K562 (cell line): Measurements from ENCODE around the gene BRME1. TPM values are rescaled to one million over a fixed set of nuclear protein-coding genes. Genes with fewer than 3 reads are reported as not detected.

Experiments
- CCNT2 ChIP-seq: IDR thresholded peaks from 2 replicates; pipeline ENCODE4 v1.6.1; 2011; ENCODE audit warnings: borderline replicate concordance, low read depth, mild to moderate bottlenecking, moderate library complexity, mixed read lengths, low read length; ENCODE audit not compliant: insufficient read length; ENCODE audit errors: extremely low read depth
- DLX4 ChIP-seq: fragments of 250-450 bp; sonication (Bioruptor Pico); IDR thresholded peaks from 2 replicates; pipeline ENCODE4 v1.6.1; 2021; ENCODE audit warnings: mild to moderate bottlenecking
- ETS2 ChIP-seq: IDR thresholded peaks from 2 replicates; pipeline ENCODE4 v1.6.1; 2016; ENCODE audit warnings: borderline replicate concordance, missing genetic modification characterization, mild to moderate bottlenecking, moderate library complexity, missing compliant biosample characterization; ENCODE audit not compliant: poor library complexity, severe bottlenecking
- FOXA1 ChIP-seq: fragments of 450-650 bp; IDR thresholded peaks from 2 replicates; pipeline ENCODE4 v1.6.1; 2016; ENCODE audit warnings: mild to moderate bottlenecking, borderline replicate concordance
- HNRNPL ChIP-seq: fragments of 200-400 bp; formaldehyde crosslinking; IDR thresholded peaks from 2 replicates; pipeline ENCODE4 v1.6.1; 2017; ENCODE audit warnings: low read depth, mild to moderate bottlenecking, low read length
- KDM1A ChIP-seq, 2 experiments: fragments of 450-650 bp; IDR thresholded peaks; 2 replicates each; pipeline ENCODE4 v1.6.1; 2016; ENCODE audit warnings: mild to moderate bottlenecking in 2 of 2
- NFIX ChIP-seq: fragments of 250-450 bp; sonication (Bioruptor Pico); IDR thresholded peaks from 2 replicates; pipeline ENCODE4 v1.4.0; 2020; ENCODE audit warnings: low read depth, mild to moderate bottlenecking, moderate library complexity
- SMAD2 ChIP-seq: fragments of 150-350 bp; IDR thresholded peaks from 2 replicates; pipeline ENCODE4 v1.6.1; 2014; ENCODE audit warnings: low read depth, mild to moderate bottlenecking, low read length
- SP2 ChIP-seq: IDR thresholded peaks from 2 replicates; pipeline ENCODE4 v1.6.1; 2011; ENCODE audit warnings: mild to moderate bottlenecking, low read depth, low read length, moderate library complexity; ENCODE audit not compliant: poor library complexity, severe bottlenecking; ENCODE audit errors: extremely low read depth
- ZBTB40 ChIP-seq, 2 experiments: fragments of 450-650 bp in 1 of 2; sonication (generic) in 1 of 2; formaldehyde crosslinking in 1 of 2; IDR thresholded peaks; 2 replicates each; pipeline versions ENCODE4 v1.7.1 to v1.9.0; 2016 to 2022; ENCODE audit warnings: inconsistent platforms in 1 of 2, mild to moderate bottlenecking in 1 of 2, missing genetic modification reagents in 1 of 2
- ZBTB49 ChIP-seq: sonication (generic); formaldehyde crosslinking; IDR thresholded peaks from 2 replicates; pipeline ENCODE4 v1.8.0; 2022; ENCODE audit warnings: missing genetic modification reagents, mild to moderate bottlenecking, borderline replicate concordance
- ZNF395 ChIP-seq: fragments of 200-800 bp; sonication (Bioruptor generic); IDR thresholded peaks from 2 replicates; pipeline ENCODE4 v1.6.1; 2017; ENCODE audit warnings: missing genetic modification characterization, missing compliant biosample characterization
- polyA plus RNA-seq, 8 experiments: library from polyadenylated mRNA; depleted of rRNA in 4 of 8; stranded (reverse) in 5 of 8; unstranded in 3 of 8; fragments of >200 nt; fragmentation: Nextera tagmentation in 2 of 8; fragmentation: Illumina TruSeq in 1 of 8; extraction: Ambion mirVana in 2 of 8; extraction: Trizol in 1 of 8; gene quantifications; 2 replicates each; pipeline versions ENCODE4 v1.2.1 to v1.2.3, GENCODE V29; 2011 to 2014; ENCODE audit warnings: inconsistent platforms in 1 of 8, missing spikeins in 1 of 8
- total RNA-seq, 7 experiments: library from RNA; depleted of rRNA in 6 of 7; stranded (reverse); fragments of >200 nt in 6 of 7; fragmentation: Illumina TruSeq in 2 of 7; extraction: Trizol in 2 of 7; gene quantifications; 2 replicates each; pipeline versions ENCODE4 v1.2.1 to v1.2.3, GENCODE V29; 2011 to 2021; ENCODE audit warnings: low replicate concordance in 1 of 7

The BRME1 gene
- total and polyA plus RNA-seq, 9 of the 15 experiments (the other 6 are each of a cell fraction or from before 2014, with no cell fraction given), result 0.75 to 6.1 (median 3.6) TPM

GRCh38 chr19:13920940-13921747, 15.2 kb upstream of the BRME1 start (continued):
- TF ChIP-seq ZBTB40 (IDR thresholded peaks at IDR 0.05) (peak; percentile 85), ZBTB40 (CRISPR knock-in tag; IDR thresholded peaks at IDR 0.05) (no peak), DLX4 (no peak), CCNT2 (no peak), FOXA1 (no peak), KDM1A (IDR thresholded peaks at IDR 0.05) (peak in 1 of 2 experiments; percentile 33; a peak in 1 of 4 replicates), ZNF395 (no peak), SP2 (no peak), HNRNPL (no peak), ETS2 (tag) (no peak), NFIX (CRISPR knock-in tag) (no peak), SMAD2 (no peak), ZBTB49 (no peak)
